HepG2 (cell line): ENCODE results near the gene DNAJB2. TPM values are rescaled to one million over a fixed set of nuclear protein-coding genes. Genes with fewer than 3 reads are reported as not detected.

ENCODE experiments used
- FOXA1 ChIP-seq, 2 experiments: fragments of 450-650 bp in 1 of 2; sonication (generic) in 1 of 2; formaldehyde crosslinking in 1 of 2; IDR thresholded peaks; 2 replicates each; pipeline versions ENCODE4 v1.4.0 to v1.6.1; 2016 to 2020; ENCODE audit warnings: missing genetic modification reagents in 1 of 2
- HNRNPLL ChIP-seq: fragments of 200-400 bp; formaldehyde crosslinking; IDR thresholded peaks from 2 replicates; pipeline ENCODE4 v1.6.1; 2017; ENCODE audit warnings: mild to moderate bottlenecking, low read depth, low read length; ENCODE audit not compliant: poor library complexity, severe bottlenecking
- KLF9 ChIP-seq: IDR thresholded peaks from 2 replicates; pipeline ENCODE4 v1.6.1; 2016; ENCODE audit warnings: low read depth
- MAX ChIP-seq: IDR thresholded peaks from 2 replicates; pipeline ENCODE4 v1.6.1; 2012; ENCODE audit warnings: inconsistent platforms
- PBX3 ChIP-seq: sonication (generic); formaldehyde crosslinking; IDR thresholded peaks from 2 replicates; pipeline ENCODE4 v1.8.1; 2023; ENCODE audit warnings: missing genetic modification reagents, inconsistent platforms, borderline replicate concordance
- POLR2AphosphoS5 ChIP-seq: IDR thresholded peaks from 2 replicates; pipeline ENCODE4 v1.6.1; 2012; ENCODE audit warnings: low read depth, low read length
- SMAD9 ChIP-seq: sonication (generic); formaldehyde crosslinking; IDR thresholded peaks from 2 replicates; pipeline ENCODE4 v1.5.1; 2020; ENCODE audit warnings: mild to moderate bottlenecking, missing genetic modification reagents
- TFDP2 ChIP-seq: sonication (generic); formaldehyde crosslinking; IDR thresholded peaks from 2 replicates; pipeline ENCODE4 v1.4.0; 2020; ENCODE audit warnings: missing genetic modification reagents
- THAP11 ChIP-seq: IDR thresholded peaks from 2 replicates; pipeline ENCODE4 v1.6.1; 2016; ENCODE audit warnings: missing biosample characterization, missing genetic modification reagents
- ZHX2 ChIP-seq, 2 experiments: sonication (generic) in 1 of 2; formaldehyde crosslinking in 1 of 2; IDR thresholded peaks; 2 replicates each; pipeline versions ENCODE4 v1.6.1 to v1.9.0; 2014 to 2022; ENCODE audit warnings: antibody characterized with exemption in 1 of 2, borderline replicate concordance in 1 of 2, inconsistent platforms in 1 of 2, low read depth in 1 of 2, missing genetic modification reagents in 1 of 2
- ZNF138 ChIP-seq: sonication (generic); formaldehyde crosslinking; IDR thresholded peaks from 2 replicates; pipeline ENCODE4 v1.5.0; 2020; ENCODE audit warnings: mild to moderate bottlenecking, low read depth, missing genetic modification reagents
- ZNF296 ChIP-seq: sonication (generic); formaldehyde crosslinking; conservative IDR thresholded peaks from 2 replicates; pipeline ENCODE4 v1.5.0; 2020; ENCODE audit warnings: mild to moderate bottlenecking, missing genetic modification reagents
- ZNF484 ChIP-seq: sonication (generic); formaldehyde crosslinking; IDR thresholded peaks from 2 replicates; pipeline ENCODE4 v1.5.1; 2020; ENCODE audit warnings: mild to moderate bottlenecking, low read depth, missing genetic modification reagents, borderline replicate concordance
- polyA plus RNA-seq, 8 experiments: library from polyadenylated mRNA; depleted of rRNA in 3 of 8; stranded (reverse) in 7 of 8; unstranded in 1 of 8; fragments of >200 nt; fragmentation: Illumina TruSeq in 4 of 8; extraction: Trizol in 4 of 8; gene quantifications; 2 replicates each; pipeline versions ENCODE4 v1.2.1 to v1.2.3, GENCODE V29; 2011 to 2016; ENCODE audit warnings: low read depth in 4 of 8, missing spikeins in 1 of 8, mixed read lengths in 1 of 8; ENCODE audit not compliant: insufficient read depth in 1 of 8
- total RNA-seq, 5 experiments: library from RNA; depleted of rRNA; stranded (reverse); fragments of >200 nt; fragmentation: Illumina TruSeq; extraction: Trizol; gene quantifications; 2 replicates each; pipeline ENCODE4 v1.2.3, GENCODE V29; 2016; ENCODE audit warnings: low read depth in 1 of 5
- TF ChIP-seq, protein P1 (sequence below): sonication (generic); formaldehyde crosslinking; IDR thresholded peaks from 2 replicates; pipeline ENCODE4 v1.4.0; 2020; ENCODE audit warnings: missing genetic modification reagents

DNAJB2 gene
- total and polyA plus RNA-seq, 2 of the 13 experiments (the other 11 are each of a cell fraction or from before 2014, with no cell fraction given): 21.3 to 31.1 TPM

GRCh38 chr2:219249203-219249980, 29.8 kb upstream of the DNAJB2 start (continued):
- no peak; the same call in 1 of the 2 replicates for TF ChIP-seq TFDP2 (CRISPR knock-in tag)
- TF ChIP-seq SMAD9 (CRISPR knock-in tag): no peak
- peak; percentile 67 for TF ChIP-seq POLR2AphosphoS5
- TF ChIP-seq FOXA1 (IDR thresholded peaks at IDR 0.05): peak; percentile 24; the same call in 1 of the 2 replicates
- peak; percentile 100 for TF ChIP-seq FOXA1 (CRISPR knock-in tag; IDR thresholded peaks at IDR 0.05)
- no peak for TF ChIP-seq PBX3 (CRISPR knock-in tag)
- TF ChIP-seq ZNF484 (CRISPR knock-in tag): no peak
- TF ChIP-seq THAP11 (CRISPR knock-in tag): peak; percentile 65; the same call in 1 of the 2 replicates
- peak; percentile 71 for TF ChIP-seq MAX
- TF ChIP-seq, protein P1, sequence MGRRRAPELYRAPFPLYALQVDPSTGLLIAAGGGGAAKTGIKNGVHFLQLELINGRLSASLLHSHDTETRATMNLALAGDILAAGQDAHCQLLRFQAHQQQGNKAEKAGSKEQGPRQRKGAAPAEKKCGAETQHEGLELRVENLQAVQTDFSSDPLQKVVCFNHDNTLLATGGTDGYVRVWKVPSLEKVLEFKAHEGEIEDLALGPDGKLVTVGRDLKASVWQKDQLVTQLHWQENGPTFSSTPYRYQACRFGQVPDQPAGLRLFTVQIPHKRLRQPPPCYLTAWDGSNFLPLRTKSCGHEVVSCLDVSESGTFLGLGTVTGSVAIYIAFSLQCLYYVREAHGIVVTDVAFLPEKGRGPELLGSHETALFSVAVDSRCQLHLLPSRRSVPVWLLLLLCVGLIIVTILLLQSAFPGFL (CRISPR knock-in tag): no peak
- TF ChIP-seq ZNF138 (CRISPR knock-in tag): no peak
- no peak for TF ChIP-seq KLF9
- TF ChIP-seq ZHX2 (IDR thresholded peaks at IDR 0.05; ENCODE audit: low read depth): 0 out of 2 replicates have a peak, but pooled peaks have one; percentile 35
- TF ChIP-seq ZHX2 (CRISPR knock-in tag; IDR thresholded peaks at IDR 0.05; ENCODE audit: borderline replicate concordance): no peak
- no peak for TF ChIP-seq ZNF296 (CRISPR knock-in tag)
- TF ChIP-seq HNRNPLL: no peak
